ENCODE results near the gene EBLN2.

DNA sequence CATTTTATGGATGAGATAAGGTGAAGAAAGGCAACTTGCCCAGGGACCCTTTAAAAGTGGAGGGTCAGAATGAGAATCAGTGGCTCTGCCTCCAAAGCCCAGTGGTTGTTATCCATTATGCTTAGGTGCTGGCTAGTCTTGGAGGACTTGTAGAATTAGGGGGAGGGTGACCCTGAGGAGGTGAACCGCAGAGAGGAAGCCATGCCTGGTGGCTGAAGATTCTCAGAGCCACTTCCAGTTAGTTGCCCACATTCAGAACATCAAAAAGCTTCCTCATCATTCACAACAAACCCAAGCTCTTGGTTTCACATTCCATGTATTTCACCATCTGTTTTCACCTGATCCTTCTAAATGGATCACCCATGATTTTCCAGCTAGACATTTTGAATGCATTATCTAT, 11.2 kb downstream of the EBLN2 start:
- TF ChIP-seq, protein P1, sequence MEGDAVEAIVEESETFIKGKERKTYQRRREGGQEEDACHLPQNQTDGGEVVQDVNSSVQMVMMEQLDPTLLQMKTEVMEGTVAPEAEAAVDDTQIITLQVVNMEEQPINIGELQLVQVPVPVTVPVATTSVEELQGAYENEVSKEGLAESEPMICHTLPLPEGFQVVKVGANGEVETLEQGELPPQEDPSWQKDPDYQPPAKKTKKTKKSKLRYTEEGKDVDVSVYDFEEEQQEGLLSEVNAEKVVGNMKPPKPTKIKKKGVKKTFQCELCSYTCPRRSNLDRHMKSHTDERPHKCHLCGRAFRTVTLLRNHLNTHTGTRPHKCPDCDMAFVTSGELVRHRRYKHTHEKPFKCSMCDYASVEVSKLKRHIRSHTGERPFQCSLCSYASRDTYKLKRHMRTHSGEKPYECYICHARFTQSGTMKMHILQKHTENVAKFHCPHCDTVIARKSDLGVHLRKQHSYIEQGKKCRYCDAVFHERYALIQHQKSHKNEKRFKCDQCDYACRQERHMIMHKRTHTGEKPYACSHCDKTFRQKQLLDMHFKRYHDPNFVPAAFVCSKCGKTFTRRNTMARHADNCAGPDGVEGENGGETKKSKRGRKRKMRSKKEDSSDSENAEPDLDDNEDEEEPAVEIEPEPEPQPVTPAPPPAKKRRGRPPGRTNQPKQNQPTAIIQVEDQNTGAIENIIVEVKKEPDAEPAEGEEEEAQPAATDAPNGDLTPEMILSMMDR (IDR thresholded peaks at IDR 0.05) = no peak
- TF ChIP-seq POLR2A (IDR thresholded peaks at IDR 0.05) = no peak

All from lower leg skin (tissue), 3 donors.